ENCODE measurements around the gene RFX1. TPM values are rescaled to one million over a fixed set of nuclear protein-coding genes. Genes with fewer than 3 reads are reported as not detected.

RFX1 gene
- total RNA-seq, 1 experiment from 2014 or later: 25.5 TPM

DNA sequence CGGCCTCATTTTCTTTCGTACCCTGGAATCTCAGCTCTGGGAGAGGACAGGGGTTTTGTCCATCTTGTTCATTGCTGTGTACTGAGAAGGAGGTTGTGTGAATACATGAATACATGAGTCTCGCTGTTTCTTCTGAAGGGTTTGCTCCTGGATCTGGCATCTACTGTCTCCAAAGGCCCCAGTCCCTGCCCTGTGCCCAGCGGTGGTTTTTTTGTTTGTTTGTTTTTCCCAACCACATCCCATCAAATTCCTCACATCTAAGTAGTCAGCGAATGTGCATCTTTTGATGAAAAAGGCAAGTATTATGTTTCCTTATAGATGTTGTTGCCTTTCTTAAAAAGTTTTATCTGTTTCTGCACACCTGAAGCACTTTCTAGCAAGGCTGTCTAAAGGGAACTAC is 41.3 kb downstream of the RFX1 start:
- Histone ChIP-seq H3K79me2 (ENCODE audit: low read depth) (no peaks in the 10 kb centered on the region), H3K4me3 (no peak overlapping the region), H3K9me2 (ENCODE audit: insufficient read depth) (no peaks in the 10 kb centered on the region), H4K20me1 (ENCODE audit: insufficient read depth) (no peaks in the 10 kb centered on the region), H3K27me3 (ENCODE audit: insufficient read depth, low read depth) (no peaks in the 10 kb centered on the region), H2AFZ (no peak overlapping the region), H3K9me3 (ENCODE audit: insufficient read depth, low read depth) (no peaks in the 10 kb centered on the region), H3K4me2 (no peak overlapping the region), H3K27ac (no peak overlapping the region), H3K36me3 (ENCODE audit: low read depth) (peaks cover 7% of the 10 kb centered on the region; the same call in 1 of the 2 replicates), H3K4me1 (replicated peaks; ENCODE audit: insufficient read depth) (no peaks in the 10 kb centered on the region), H3F3A (ENCODE audit: insufficient read depth, low read depth) (peaks cover 23% of the 10 kb centered on the region)
- ChIA-PET POLR2A (ENCODE audit: unreplicated experiment) (no interaction called here), CTCF (no interaction called here)
- intact Hi-C loops (cut with micrococcal nuclease; ENCODE audit: unreplicated experiment): no loop called here
- BruUV-seq (replicated peaks): no TSS peak
- no peak for DNase-seq
- TF ChIP-seq, protein P1, sequence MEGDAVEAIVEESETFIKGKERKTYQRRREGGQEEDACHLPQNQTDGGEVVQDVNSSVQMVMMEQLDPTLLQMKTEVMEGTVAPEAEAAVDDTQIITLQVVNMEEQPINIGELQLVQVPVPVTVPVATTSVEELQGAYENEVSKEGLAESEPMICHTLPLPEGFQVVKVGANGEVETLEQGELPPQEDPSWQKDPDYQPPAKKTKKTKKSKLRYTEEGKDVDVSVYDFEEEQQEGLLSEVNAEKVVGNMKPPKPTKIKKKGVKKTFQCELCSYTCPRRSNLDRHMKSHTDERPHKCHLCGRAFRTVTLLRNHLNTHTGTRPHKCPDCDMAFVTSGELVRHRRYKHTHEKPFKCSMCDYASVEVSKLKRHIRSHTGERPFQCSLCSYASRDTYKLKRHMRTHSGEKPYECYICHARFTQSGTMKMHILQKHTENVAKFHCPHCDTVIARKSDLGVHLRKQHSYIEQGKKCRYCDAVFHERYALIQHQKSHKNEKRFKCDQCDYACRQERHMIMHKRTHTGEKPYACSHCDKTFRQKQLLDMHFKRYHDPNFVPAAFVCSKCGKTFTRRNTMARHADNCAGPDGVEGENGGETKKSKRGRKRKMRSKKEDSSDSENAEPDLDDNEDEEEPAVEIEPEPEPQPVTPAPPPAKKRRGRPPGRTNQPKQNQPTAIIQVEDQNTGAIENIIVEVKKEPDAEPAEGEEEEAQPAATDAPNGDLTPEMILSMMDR (conservative IDR thresholded peaks at IDR 0.05): no peak
- no peak for TF ChIP-seq EZH2 (IDR thresholded peaks at IDR 0.05; ENCODE audit: low read depth)

- CTCF ChIA-PET: no interaction called here
- Histone ChIP-seq H3K4me3 (no peak overlapping the region), H3K79me2 (ENCODE audit: low read depth) (no peaks in the 10 kb centered on the region), H3K4me1 (replicated peaks; ENCODE audit: insufficient read depth) (no peaks in the 10 kb centered on the region), H3K9me2 (ENCODE audit: insufficient read depth) (no peaks in the 10 kb centered on the region), H3K36me3 (ENCODE audit: low read depth) (peaks cover 12% of the 10 kb centered on the region; the same call in 1 of the 2 replicates), H4K20me1 (ENCODE audit: insufficient read depth) (no peaks in the 10 kb centered on the region), H3K27ac (no peak overlapping the region), H3K27me3 (ENCODE audit: insufficient read depth, low read depth) (no peaks in the 10 kb centered on the region), H3K9me3 (ENCODE audit: insufficient read depth, low read depth) (no peaks in the 10 kb centered on the region), H2AFZ (no peak overlapping the region), H3K4me2 (no peak overlapping the region), H3F3A (ENCODE audit: insufficient read depth, low read depth) (peaks cover 23% of the 10 kb centered on the region)
- no TSS peak for BruUV-seq (replicated peaks)
- POLR2A ChIA-PET (ENCODE audit: unreplicated experiment): no interaction called here
- no peak for DNase-seq
- intact Hi-C loops (cut with micrococcal nuclease; ENCODE audit: unreplicated experiment): no loop called here
- TF ChIP-seq, protein P1 (conservative IDR thresholded peaks at IDR 0.05): no peak
- TF ChIP-seq EZH2 (IDR thresholded peaks at IDR 0.05; ENCODE audit: low read depth): no peak
Measured at GRCh38 chr19:13963603-13964105, 42.5 kb downstream of the RFX1 start.

DNA sequence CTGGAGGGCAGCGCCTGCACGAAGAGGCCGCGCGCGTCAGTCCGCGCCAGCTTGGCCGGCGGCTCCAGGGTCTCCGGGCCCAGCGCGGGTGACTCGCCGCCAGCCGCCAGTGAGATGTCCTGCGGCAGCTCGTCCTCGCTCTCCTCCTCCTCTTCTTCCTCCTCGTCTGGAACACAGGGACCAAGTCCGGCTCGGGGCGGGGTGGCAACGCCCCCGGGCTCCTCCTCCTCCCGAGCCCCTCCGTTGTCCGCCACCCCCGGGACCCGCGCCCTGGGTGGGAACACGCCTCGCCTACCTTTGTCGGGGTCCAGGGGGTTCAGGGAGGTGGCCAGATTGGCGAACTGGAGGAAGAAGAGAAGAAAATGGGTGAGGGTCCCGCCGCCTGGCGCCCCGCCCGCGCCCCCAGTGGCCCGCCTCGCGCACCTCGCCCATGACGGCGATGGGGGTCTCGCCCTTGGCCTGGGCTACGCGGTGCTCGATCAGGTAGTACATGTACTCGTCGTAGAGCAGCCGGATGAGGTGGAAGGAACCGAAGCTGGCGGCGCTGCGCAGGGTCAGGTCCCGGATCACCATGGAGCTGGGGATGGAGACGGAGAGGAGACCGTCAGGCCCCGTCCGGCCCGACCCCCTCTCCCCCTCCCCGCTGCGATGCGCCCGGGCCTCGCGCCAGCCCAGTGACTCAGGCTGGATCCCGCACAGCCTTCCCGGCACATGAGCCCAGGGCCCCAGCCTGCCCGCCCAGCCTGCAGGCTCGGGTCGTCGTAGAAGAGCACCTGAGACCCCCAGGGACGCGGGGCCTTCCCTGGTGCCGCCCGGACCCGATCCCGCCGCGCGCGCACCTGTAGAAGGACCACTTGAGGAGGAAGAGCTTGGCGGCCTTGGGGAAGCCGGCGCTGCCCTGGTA is 43.2 kb downstream of the RFX1 start:
- Histone ChIP-seq H3K9me3 (ENCODE audit: insufficient read depth, low read depth) (no peaks in the 10 kb centered on the region), H3K27me3 (ENCODE audit: insufficient read depth, low read depth) (no peaks in the 10 kb centered on the region), H4K20me1 (ENCODE audit: insufficient read depth) (no peaks in the 10 kb centered on the region), H3F3A (ENCODE audit: insufficient read depth, low read depth) (peaks cover 23% of the 10 kb centered on the region), H2AFZ (no peak overlapping the region), H3K9me2 (ENCODE audit: insufficient read depth) (no peaks in the 10 kb centered on the region), H3K4me2 (no peak overlapping the region), H3K4me1 (replicated peaks; ENCODE audit: insufficient read depth) (no peaks in the 10 kb centered on the region), H3K27ac (no peak overlapping the region), H3K79me2 (ENCODE audit: low read depth) (no peaks in the 10 kb centered on the region), H3K36me3 (ENCODE audit: low read depth) (peaks cover 12% of the 10 kb centered on the region; the same call in 1 of the 2 replicates), H3K4me3 (no peak overlapping the region)
- intact Hi-C loops (cut with micrococcal nuclease; ENCODE audit: unreplicated experiment): no loop called here
- CTCF ChIA-PET: no interaction called here
- no peak for DNase-seq
- TF ChIP-seq EZH2 (IDR thresholded peaks at IDR 0.05; ENCODE audit: low read depth): no peak
- TF ChIP-seq, protein P1 (conservative IDR thresholded peaks at IDR 0.05): no peak
- POLR2A ChIA-PET (ENCODE audit: unreplicated experiment): no interaction called here
- no TSS peak for BruUV-seq (replicated peaks)

Data from PC-9 (cell line).